ENCODE measurements around the gene DMRTA2. TPM values are rescaled to one million over a fixed set of nuclear protein-coding genes. Genes with fewer than 3 reads are reported as not detected.
A peak's percentile ranks its signal among the peaks of the same experiment; 100 is the strongest.

The DMRTA2 gene
- total RNA-seq, 4 donors from 2014 or later, result not detected

DNA sequence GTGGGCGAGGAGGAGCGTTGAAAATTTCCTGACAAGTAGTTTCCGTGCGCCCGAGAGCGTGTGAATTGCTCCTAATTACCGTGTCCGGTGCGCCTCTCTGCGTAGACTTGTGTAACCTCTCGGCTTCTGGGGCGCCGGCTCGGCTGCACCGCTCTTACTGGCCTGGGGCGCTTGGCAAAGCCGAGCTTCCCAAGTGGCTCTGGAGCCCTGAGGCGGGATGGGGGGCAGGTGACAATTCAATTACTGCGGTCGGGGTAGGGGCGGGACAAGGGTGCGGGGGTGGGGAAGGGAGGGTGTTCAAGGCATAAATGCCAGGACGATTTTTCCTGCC, 392 bp upstream of the DMRTA2 start:
- Histone ChIP-seq H3K4me3 (peak overlapping the region; percentile 42), H3K9me3 (no peaks in the 10 kb centered on the region), H3K4me1 (peaks cover 83% of the 10 kb centered on the region), H3K27ac (no peak overlapping the region), H3K36me3 (no peaks in the 10 kb centered on the region), H3K27me3 (peaks cover 100% of the 10 kb centered on the region)
- WGBS, result 0% methylated on average over 4 of the region's 23 CpGs
- no peak for TF ChIP-seq EP300 (IDR thresholded peaks at IDR 0.05)
- TF ChIP-seq POLR2AphosphoS5 (IDR thresholded peaks at IDR 0.05), result no peak
- TF ChIP-seq, protein P1, sequence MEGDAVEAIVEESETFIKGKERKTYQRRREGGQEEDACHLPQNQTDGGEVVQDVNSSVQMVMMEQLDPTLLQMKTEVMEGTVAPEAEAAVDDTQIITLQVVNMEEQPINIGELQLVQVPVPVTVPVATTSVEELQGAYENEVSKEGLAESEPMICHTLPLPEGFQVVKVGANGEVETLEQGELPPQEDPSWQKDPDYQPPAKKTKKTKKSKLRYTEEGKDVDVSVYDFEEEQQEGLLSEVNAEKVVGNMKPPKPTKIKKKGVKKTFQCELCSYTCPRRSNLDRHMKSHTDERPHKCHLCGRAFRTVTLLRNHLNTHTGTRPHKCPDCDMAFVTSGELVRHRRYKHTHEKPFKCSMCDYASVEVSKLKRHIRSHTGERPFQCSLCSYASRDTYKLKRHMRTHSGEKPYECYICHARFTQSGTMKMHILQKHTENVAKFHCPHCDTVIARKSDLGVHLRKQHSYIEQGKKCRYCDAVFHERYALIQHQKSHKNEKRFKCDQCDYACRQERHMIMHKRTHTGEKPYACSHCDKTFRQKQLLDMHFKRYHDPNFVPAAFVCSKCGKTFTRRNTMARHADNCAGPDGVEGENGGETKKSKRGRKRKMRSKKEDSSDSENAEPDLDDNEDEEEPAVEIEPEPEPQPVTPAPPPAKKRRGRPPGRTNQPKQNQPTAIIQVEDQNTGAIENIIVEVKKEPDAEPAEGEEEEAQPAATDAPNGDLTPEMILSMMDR (IDR thresholded peaks at IDR 0.05), result no peak
- TF ChIP-seq POLR2A (IDR thresholded peaks at IDR 0.05), result no peak
- DNase-seq (ENCODE audit: low spot score in 2 of 2), result no peak

DNA sequence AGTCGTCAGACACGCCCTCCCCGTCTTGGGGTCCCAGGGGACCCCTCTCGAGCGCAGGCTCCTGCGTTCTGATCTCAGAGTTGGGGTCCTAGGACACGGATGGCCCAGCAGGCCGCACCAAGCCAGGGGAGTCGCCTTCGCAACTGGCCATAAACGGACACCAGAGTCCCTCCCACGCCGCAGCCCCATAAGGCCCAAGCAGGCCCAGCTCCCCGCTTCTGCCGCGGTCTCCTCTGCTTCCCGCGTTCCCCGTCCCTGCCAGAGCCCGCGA, 633 bp downstream of the DMRTA2 start:
- Histone ChIP-seq H3K27ac (no peak overlapping the region), H3K4me3 (peak overlapping the region; percentile 42), H3K27me3 (peaks cover 100% of the 10 kb centered on the region), H3K9me3 (no peaks in the 10 kb centered on the region), H3K4me1 (peaks cover 88% of the 10 kb centered on the region), H3K36me3 (no peaks in the 10 kb centered on the region)
- DNase-seq (ENCODE audit: low spot score in 2 of 2), result no peak
- TF ChIP-seq POLR2A (IDR thresholded peaks at IDR 0.05), result no peak
- TF ChIP-seq, protein P1 (IDR thresholded peaks at IDR 0.05), result no peak
- TF ChIP-seq POLR2AphosphoS5 (IDR thresholded peaks at IDR 0.05), result no peak
- TF ChIP-seq EP300 (IDR thresholded peaks at IDR 0.05), result no peak
- WGBS, result 10% methylated on average over 2 of the region's 21 CpGs

DNA sequence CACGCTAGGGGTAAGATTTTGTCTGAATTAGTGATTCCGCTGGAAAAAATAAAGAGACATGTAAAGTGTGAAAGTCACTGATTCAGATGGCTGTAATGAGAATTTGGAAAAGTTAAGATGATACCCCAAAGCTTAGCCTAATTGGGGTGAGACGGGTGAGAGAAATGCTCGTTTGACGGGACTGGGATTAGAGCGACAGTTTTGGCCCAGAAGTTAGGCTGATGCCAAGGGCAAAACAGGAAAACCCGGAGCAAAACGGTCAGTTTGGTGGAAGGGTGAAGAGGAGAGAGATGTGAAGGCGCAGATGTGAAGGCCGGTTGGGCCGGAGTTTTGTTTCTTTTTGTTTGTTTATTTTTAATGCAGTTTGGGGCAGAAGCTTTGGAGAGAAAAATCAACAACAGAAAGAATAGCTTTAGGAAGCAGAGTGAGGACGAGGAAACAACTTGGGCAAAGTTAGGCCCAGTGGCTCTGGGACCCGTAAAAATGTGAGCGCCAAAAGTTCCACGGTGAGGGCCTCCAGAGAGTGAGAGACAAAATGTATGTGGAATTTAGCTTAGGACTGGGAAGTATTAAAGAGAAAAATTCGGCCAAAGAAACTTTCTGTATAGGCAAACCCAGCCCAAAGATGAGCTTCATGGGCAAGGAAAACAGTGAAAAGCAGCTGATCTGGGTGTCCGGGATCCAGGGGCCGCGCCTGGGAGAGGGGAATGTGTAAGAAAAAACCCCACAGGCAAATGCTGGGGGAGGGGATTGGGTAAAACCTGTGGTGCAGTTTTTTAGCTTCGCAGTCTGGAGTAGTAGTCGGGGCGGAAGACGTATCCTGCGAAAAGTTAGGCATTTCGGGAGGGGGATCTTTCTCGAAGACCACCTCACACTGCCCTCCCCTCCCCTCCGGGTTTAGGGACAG, 1.2 kb downstream of the DMRTA2 start:
- Histone ChIP-seq H3K27ac (no peak overlapping the region), H3K9me3 (no peaks in the 10 kb centered on the region), H3K4me1 (peaks cover 88% of the 10 kb centered on the region), H3K4me3 (no peak overlapping the region), H3K36me3 (no peaks in the 10 kb centered on the region), H3K27me3 (peaks cover 100% of the 10 kb centered on the region)
- DNase-seq (ENCODE audit: low spot score in 2 of 2), result no peak
- WGBS, result 42% methylated on average over 27 of the region's 27 CpGs
- no peak for TF ChIP-seq EP300 (IDR thresholded peaks at IDR 0.05)
- TF ChIP-seq, protein P1 (IDR thresholded peaks at IDR 0.05), result no peak
- TF ChIP-seq POLR2A (IDR thresholded peaks at IDR 0.05), result no peak
- TF ChIP-seq POLR2AphosphoS5 (IDR thresholded peaks at IDR 0.05), result no peak

DNA sequence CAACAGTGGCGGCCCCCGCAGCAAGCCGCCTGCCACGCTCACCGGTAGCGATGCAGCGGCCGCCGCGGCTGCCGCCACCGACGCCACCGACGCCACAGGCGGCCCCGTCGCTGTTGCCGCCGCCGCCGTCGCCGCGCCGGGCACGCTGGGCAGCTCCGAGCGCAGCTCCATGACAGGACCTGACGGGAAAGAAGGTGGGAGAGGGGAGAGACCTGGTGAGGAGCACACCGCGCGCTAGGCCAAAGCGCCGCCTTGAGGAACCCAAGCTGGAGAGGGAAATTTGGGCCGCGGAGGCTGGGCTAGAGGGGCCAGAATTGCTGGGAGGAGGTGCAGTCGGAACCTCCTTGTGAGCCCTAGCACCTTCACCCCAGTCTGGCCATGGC, 1.9 kb downstream of the DMRTA2 start:
- WGBS, result 4% methylated on average over 24 of the region's 38 CpGs
- no peak for TF ChIP-seq POLR2A (IDR thresholded peaks at IDR 0.05)
- TF ChIP-seq, protein P1 (IDR thresholded peaks at IDR 0.05), result no peak
- TF ChIP-seq EP300 (IDR thresholded peaks at IDR 0.05), result no peak
- TF ChIP-seq POLR2AphosphoS5 (IDR thresholded peaks at IDR 0.05), result no peak

DNA sequence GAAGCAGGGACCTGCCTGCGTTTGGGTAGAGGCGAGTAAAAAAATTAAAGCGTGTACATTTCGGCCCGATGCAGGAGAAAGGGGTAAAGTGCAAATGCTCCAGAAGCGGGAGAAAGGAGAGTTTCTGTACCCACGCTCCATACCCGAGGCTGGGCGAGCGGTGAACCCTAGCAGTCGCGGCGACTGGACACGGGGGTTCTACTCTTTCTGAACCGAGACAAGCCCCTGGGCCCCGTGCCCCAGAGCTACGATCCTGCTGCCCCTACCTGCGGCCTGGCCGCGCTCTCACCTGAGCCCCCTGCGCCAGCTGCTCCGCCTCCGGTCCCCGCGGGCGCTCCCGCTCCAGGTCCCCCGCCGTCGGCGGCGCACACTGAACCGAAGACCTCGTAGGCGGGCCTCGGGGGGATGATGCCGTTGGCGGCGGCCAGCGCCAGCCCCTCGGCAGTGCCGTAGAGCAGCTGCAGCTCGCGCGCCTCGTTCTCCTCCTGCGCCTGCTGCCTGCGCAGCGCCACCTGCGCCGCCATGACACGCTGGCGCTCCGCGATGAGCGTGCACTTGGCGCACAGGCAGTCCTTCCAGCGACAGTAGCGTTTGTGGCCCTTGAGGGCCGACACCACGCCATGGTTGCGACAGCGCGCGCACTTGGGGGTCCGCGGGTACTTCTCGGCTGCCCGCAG, 2.4 kb downstream of the DMRTA2 start:
- TF ChIP-seq EP300 (IDR thresholded peaks at IDR 0.05) (no peak), POLR2AphosphoS5 (IDR thresholded peaks at IDR 0.05) (no peak), POLR2A (IDR thresholded peaks at IDR 0.05) (no peak)
- TF ChIP-seq, protein P1 (IDR thresholded peaks at IDR 0.05), result no peak
- WGBS, result 3% methylated on average over 9 of the region's 69 CpGs
- Histone ChIP-seq H3K27ac (no peak overlapping the region), H3K9me3 (no peaks in the 10 kb centered on the region), H3K4me1 (peaks cover 93% of the 10 kb centered on the region), H3K27me3 (peaks cover 100% of the 10 kb centered on the region), H3K4me3 (peak overlapping the region; percentile 21), H3K36me3 (no peaks in the 10 kb centered on the region)
- no peak for DNase-seq (ENCODE audit: low spot score in 2 of 2)

More for the DNA sequence above, 1.9 kb downstream of the DMRTA2 start:
- DNase-seq (ENCODE audit: low spot score in 2 of 2), result no peak
- H3K27me3 ChIP-seq, result peaks cover 100% of the 10 kb centered on the region
- H3K27ac ChIP-seq, result no peak overlapping the region
- H3K4me1 ChIP-seq, result peaks cover 89% of the 10 kb centered on the region
- peak overlapping the region; percentile 21 for H3K4me3 ChIP-seq
- H3K36me3 ChIP-seq, result no peaks in the 10 kb centered on the region
- H3K9me3 ChIP-seq, result no peaks in the 10 kb centered on the region
